Colonic mucosa (tissue), 4 donors: ENCODE measurements around the gene SLC3A2. TPM values are rescaled to one million over a fixed set of nuclear protein-coding genes. Genes with fewer than 3 reads are reported as not detected.

Experiments
- DNase-seq: peaks from one replicate; pipeline ENCODE4 v3.0.0-alpha.2; 2020
- H3K27ac ChIP-seq: fragments of 200-600 bp; one replicate; pipeline ENCODE4 v1.8.0; 2021
- H3K27me3 ChIP-seq: fragments of 200-600 bp; one replicate; pipeline ENCODE4 v1.8.0; 2021
- H3K36me3 ChIP-seq: fragments of 200-600 bp; one replicate; pipeline ENCODE4 v1.8.0; 2021
- H3K4me1 ChIP-seq: fragments of 200-600 bp; one replicate; pipeline ENCODE4 v1.8.0; 2021; ENCODE audit warnings: mild to moderate bottlenecking
- H3K4me3 ChIP-seq: fragments of 200-600 bp; one replicate; pipeline ENCODE4 v1.8.0; 2021
- H3K9ac ChIP-seq, 2 donors: one replicate each; pipeline ENCODE4 v1.7.0; 2013; ENCODE audit warnings: control low read depth in 2 of 2, low read depth in 2 of 2, low read length in 2 of 2
- H3K9me3 ChIP-seq: fragments of 200-600 bp; one replicate; pipeline ENCODE4 v1.8.0; 2021
- intact Hi-C: fragments of 100-400 bp; cut with DNase I; formaldehyde crosslinking; loops from one replicate; pipeline ENCODE4 v1.14.1; 2022
- total RNA-seq, 2 donors: library from RNA; stranded (reverse); fragmentation: NEBNext Ultra II Directional in 1 of 2; extraction: Animal tissue kit (Norgen Biotek cat#: 25700) in 1 of 2; gene quantifications; one replicate each; pipeline ENCODE4 v1.2.1, GENCODE V29; 2021
- TF ChIP-seq, protein P1 (sequence below): fragments of 200-600 bp; IDR thresholded peaks from one replicate; pipeline ENCODE4 v1.8.0; 2022; ENCODE audit warnings: antibody characterized with exemption, mild to moderate bottlenecking
- donor health status: healthy.
- donor health status: DM: no; HTN: no; CAD: no.
- donor health status: DM: no; HTN: no; CAD: no.

Gene SLC3A2
- total RNA-seq, 2 donors from 2014 or later = 70.4 to 116 TPM

DNA sequence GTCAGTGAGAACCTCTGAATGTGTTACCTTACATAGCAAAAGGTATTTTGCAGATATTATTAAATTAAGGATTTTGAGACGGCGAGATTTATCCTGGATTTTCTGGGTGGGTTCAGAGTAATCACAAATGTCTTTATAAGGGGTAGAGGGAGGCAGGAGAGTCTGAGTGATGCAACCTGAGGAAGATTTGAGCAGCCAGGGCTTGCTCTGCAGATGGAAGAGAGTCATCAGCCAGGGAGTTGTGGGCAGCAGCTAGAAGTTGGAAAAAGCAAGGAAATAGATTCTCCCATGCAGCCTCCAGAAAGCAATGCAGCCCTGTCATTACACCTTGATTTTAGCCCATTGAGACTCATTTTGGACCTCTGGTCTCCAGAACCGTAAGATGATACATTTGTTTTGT lies 37.2 kb upstream of the SLC3A2 start:
- no peak for DNase-seq
- TF ChIP-seq, protein P1, sequence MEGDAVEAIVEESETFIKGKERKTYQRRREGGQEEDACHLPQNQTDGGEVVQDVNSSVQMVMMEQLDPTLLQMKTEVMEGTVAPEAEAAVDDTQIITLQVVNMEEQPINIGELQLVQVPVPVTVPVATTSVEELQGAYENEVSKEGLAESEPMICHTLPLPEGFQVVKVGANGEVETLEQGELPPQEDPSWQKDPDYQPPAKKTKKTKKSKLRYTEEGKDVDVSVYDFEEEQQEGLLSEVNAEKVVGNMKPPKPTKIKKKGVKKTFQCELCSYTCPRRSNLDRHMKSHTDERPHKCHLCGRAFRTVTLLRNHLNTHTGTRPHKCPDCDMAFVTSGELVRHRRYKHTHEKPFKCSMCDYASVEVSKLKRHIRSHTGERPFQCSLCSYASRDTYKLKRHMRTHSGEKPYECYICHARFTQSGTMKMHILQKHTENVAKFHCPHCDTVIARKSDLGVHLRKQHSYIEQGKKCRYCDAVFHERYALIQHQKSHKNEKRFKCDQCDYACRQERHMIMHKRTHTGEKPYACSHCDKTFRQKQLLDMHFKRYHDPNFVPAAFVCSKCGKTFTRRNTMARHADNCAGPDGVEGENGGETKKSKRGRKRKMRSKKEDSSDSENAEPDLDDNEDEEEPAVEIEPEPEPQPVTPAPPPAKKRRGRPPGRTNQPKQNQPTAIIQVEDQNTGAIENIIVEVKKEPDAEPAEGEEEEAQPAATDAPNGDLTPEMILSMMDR = no peak
- intact Hi-C loops = no loop called here
- Histone ChIP-seq H3K27me3 (no peaks in the 10 kb centered on the region), H3K4me3 (no peak overlapping the region), H3K36me3 (no peaks in the 10 kb centered on the region), H3K9ac (no peak overlapping the region), H3K4me1 (peaks cover 2% of the 10 kb centered on the region), H3K27ac (no peak overlapping the region), H3K9me3 (no peaks in the 10 kb centered on the region)

DNA sequence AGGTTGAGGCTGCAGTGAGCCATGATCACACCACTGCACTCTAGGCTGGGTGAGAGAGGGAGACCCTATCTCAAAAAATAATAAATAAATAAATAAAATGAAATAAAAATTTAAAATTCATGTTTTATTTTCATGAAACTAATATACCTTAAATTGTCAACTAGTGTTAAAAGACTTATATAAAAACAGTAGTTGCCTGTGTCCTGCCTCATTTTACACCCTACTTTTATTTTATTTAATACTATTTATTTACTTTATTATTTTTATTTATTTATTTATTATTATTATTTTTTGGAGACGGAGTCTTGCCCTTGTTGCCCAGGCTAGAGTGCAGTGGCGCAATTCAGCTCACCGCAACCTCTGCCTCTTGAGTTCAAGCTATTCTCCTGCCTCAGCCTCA lies 36.5 kb upstream of the SLC3A2 start:
- Histone ChIP-seq H3K27ac (no peak overlapping the region), H3K27me3 (no peaks in the 10 kb centered on the region), H3K4me3 (no peak overlapping the region), H3K4me1 (no peaks in the 10 kb centered on the region), H3K36me3 (no peaks in the 10 kb centered on the region), H3K9ac (no peak overlapping the region), H3K9me3 (no peaks in the 10 kb centered on the region)
- no peak for DNase-seq
- TF ChIP-seq, protein P1 = no peak
- intact Hi-C loops = no loop called here

DNA sequence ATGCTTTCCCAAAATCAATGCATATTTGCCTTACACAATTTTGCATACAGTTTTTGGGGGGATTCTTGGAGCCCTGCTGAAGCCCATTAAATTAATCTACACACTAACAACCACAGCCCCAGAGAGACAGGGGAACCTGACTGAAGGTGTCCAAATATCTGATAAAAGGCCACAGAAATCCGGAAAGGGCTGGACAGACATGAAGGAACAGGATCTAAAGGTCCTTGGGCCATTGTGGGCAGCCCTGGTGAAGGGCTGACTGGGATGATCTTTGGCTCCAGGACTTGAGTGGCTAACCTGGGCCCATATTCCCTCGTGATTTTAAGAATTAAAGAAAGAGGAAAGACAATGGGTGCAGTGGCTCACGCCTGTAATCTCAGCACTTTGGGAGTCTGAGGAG lies 34.5 kb upstream of the SLC3A2 start:
- Histone ChIP-seq H3K27me3 (no peaks in the 10 kb centered on the region), H3K27ac (no peak overlapping the region), H3K36me3 (no peaks in the 10 kb centered on the region), H3K9ac (no peak overlapping the region), H3K4me3 (no peak overlapping the region), H3K9me3 (no peaks in the 10 kb centered on the region), H3K4me1 (no peaks in the 10 kb centered on the region)
- intact Hi-C loops = no loop called here
- no peak for DNase-seq
- TF ChIP-seq, protein P1 = no peak

DNA sequence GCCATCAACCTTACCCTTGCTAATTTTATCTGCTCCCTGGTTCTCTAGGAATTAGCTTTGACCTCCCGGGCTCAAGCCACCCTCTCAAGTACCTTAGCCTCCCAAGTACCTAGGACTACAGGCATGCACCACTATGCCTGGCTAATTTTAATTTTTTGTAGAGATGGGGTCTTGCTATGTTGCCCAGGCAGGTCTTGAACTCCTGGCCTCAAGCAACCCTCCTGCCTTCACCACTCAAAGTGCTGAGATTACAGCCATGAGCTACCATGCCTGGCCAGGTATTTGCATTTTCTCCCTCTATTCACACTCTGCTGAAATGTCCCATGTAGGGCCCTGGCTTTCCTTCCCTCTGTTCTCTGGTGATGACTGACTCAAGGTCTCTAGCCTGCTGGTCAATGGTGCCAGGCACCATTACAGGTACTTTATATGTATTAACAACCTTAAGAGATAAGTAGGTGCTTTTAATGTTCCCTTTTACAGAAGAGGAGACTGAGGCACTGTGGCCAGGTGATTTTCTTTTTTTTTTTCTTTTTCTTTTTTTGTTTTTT lies 32.9 kb upstream of the SLC3A2 start:
- TF ChIP-seq, protein P1 = no peak
- intact Hi-C loops = no loop called here

DNA sequence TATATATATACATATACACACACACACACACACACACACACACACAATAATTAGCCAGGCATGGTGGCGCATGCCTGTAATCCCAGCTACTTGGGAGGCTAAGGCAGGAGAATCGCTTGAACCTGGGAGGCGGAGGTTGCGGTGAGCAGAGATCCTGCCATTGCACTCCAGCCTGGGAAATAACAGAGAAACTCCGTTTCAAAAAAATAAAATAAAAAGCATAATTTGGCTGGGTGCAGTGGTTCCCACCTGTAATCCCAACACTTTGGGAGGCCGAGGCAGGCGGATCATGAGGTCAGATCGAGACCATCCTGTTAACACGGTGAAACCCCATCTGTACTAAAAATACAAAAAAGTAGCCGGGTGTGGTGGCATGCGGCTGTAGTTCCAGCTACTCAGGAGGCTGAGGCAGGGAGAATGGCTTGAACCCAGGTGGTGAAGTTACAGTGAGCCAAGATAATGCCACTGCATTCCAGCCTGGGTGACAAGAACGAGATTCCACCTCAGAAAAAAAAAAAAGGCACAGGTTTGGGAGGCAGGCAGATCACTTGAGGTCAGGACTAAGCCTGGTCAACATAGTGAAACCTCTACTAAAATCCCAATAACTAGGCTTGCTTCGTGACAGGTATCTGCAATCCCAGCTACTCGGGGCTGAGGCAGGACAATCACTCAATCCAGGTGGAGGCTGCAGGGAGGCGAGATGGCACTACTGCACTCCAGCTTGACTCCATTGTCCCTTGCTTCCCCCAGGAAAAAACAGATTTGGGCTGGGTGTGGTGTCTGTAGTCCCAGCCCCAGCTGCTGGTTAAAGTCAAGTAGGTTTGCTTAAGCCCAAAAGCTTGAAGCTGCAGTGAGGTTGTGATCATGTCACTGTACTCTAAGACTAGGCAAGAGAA lies 29.5 kb upstream of the SLC3A2 start:
- intact Hi-C loops = no loop called here
- no peak overlapping the region for H3K9ac ChIP-seq
- no peak overlapping the region for H3K27ac ChIP-seq
- H3K36me3 ChIP-seq = peaks cover 6% of the 10 kb centered on the region
- peaks cover 10% of the 10 kb centered on the region for H3K4me1 ChIP-seq
- H3K27me3 ChIP-seq = no peaks in the 10 kb centered on the region
- no peak for DNase-seq
- H3K9me3 ChIP-seq = no peaks in the 10 kb centered on the region
- no peak overlapping the region for H3K4me3 ChIP-seq
- TF ChIP-seq, protein P1 = no peak

More for the DNA sequence above, 32.9 kb upstream of the SLC3A2 start:
- H3K9ac ChIP-seq = no peak overlapping the region
- H3K4me3 ChIP-seq = no peak overlapping the region
- no peaks in the 10 kb centered on the region for H3K27me3 ChIP-seq
- no peak for DNase-seq
- no peaks in the 10 kb centered on the region for H3K9me3 ChIP-seq
- peaks cover 6% of the 10 kb centered on the region for H3K36me3 ChIP-seq
- H3K27ac ChIP-seq = no peak overlapping the region
- H3K4me1 ChIP-seq = no peaks in the 10 kb centered on the region
